ENCODE measurements around the gene ATP11B.

ATP11B gene

DNA sequence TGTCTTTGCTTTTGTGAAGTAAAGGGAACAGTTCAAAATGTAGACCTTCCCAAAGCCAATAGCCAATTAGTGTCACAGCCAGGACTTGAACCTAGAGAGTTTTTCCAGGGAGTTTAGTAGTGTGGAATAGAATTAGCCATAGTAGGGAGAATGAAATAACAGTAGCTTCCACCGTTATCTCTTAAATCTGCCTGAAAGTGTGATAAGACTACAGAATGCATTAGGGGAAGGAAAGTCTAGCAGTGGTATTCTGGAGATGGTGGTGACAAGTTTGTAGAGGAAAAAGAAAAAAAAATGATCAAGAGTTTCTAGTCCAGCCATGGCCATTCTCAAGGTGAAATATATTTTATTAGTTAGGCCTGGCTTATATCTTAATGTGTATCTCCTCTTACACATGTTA is 13.8 kb downstream of the ATP11B start:
- peaks cover 4% of the 10 kb centered on the region; the same call in 1 of the 2 replicates for H3K36me3 ChIP-seq (ENCODE audit: low read depth)
- DNase-seq (ENCODE audit: low spot score): no peak
- H3K27me3 ChIP-seq (ENCODE audit: insufficient read depth, poor library complexity, severe bottlenecking): no peaks in the 10 kb centered on the region
- H3K4me1 ChIP-seq (ENCODE audit: insufficient read depth, poor library complexity, severe bottlenecking): peaks cover 16% of the 10 kb centered on the region
- H3K4me3 ChIP-seq (ENCODE audit: severe bottlenecking): no peak overlapping the region
- TF ChIP-seq, protein P1, sequence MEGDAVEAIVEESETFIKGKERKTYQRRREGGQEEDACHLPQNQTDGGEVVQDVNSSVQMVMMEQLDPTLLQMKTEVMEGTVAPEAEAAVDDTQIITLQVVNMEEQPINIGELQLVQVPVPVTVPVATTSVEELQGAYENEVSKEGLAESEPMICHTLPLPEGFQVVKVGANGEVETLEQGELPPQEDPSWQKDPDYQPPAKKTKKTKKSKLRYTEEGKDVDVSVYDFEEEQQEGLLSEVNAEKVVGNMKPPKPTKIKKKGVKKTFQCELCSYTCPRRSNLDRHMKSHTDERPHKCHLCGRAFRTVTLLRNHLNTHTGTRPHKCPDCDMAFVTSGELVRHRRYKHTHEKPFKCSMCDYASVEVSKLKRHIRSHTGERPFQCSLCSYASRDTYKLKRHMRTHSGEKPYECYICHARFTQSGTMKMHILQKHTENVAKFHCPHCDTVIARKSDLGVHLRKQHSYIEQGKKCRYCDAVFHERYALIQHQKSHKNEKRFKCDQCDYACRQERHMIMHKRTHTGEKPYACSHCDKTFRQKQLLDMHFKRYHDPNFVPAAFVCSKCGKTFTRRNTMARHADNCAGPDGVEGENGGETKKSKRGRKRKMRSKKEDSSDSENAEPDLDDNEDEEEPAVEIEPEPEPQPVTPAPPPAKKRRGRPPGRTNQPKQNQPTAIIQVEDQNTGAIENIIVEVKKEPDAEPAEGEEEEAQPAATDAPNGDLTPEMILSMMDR (IDR thresholded peaks at IDR 0.05; ENCODE audit: poor library complexity, severe bottlenecking): no peak
- no peaks in the 10 kb centered on the region for H3K9me3 ChIP-seq (ENCODE audit: severe bottlenecking)
- no peak overlapping the region for H3K27ac ChIP-seq (ENCODE audit: poor library complexity, severe bottlenecking)
- no peak for ATAC-seq (ENCODE audit: low read depth)

DNA sequence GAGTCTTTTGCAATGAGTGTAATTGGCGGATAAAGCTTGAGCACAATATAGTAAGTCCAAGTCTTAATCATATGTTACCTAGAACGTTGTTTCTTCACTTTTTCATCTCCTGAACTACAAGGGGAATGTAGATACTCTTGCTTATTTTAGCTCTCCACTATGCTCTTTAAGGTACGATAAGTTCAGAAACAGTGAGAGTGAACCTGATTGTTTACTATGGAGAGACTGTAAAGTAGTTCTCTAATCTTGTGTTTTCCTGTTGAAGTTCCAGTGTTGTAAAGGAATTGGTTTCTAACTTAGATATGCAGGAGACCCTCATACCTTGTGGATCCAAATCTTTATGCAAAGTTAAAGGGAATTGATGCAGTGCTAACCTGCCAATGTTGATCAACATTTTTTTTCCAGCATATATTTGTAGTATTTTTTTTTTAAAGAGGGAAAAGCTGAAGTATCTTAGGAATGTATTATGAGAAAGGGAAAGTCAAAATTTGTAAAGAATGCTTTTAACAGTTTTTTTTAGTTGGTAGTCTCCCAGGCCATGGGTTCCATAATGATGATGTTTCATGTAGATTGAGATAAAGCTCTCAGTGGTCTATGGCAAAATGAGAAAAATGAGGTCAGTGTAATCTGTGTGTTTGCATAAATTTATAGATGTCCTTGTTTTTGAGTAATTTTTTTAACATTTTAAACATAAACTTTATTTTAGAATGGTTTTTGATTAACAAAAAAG is 14.9 kb downstream of the ATP11B start:
- Histone ChIP-seq H3K4me3 (ENCODE audit: severe bottlenecking) (no peak overlapping the region), H3K36me3 (ENCODE audit: low read depth) (peaks cover 4% of the 10 kb centered on the region; the same call in 1 of the 2 replicates), H3K27me3 (ENCODE audit: insufficient read depth, poor library complexity, severe bottlenecking) (no peaks in the 10 kb centered on the region), H3K9me3 (ENCODE audit: severe bottlenecking) (no peaks in the 10 kb centered on the region), H3K27ac (ENCODE audit: poor library complexity, severe bottlenecking) (no peak overlapping the region), H3K4me1 (ENCODE audit: insufficient read depth, poor library complexity, severe bottlenecking) (peaks cover 8% of the 10 kb centered on the region)
- DNase-seq (ENCODE audit: low spot score): no peak
- ATAC-seq (ENCODE audit: low read depth): no peak
- TF ChIP-seq, protein P1 (IDR thresholded peaks at IDR 0.05; ENCODE audit: poor library complexity, severe bottlenecking): no peak

DNA sequence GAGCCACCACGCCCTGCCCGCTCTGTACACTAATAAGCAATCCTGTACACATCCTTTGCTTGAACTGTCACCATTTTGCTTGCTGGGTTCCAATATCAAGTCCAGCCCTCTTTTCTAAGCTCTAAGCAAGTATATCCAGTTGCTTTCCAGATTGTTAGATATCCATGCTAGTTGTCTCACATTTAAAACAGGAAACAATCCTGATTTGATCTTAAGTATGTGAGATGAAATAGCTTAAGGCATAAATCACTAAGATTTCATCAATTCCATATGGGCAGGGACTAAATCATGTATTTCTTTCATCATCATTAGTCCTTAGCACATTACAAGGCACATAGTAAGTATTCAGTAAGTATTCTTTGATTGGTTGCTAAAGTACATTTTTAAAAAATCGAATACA is 16.2 kb downstream of the ATP11B start:
- H3K4me3 ChIP-seq (ENCODE audit: severe bottlenecking): no peak overlapping the region
- peaks cover 4% of the 10 kb centered on the region; the same call in 1 of the 2 replicates for H3K36me3 ChIP-seq (ENCODE audit: low read depth)
- TF ChIP-seq, protein P1 (IDR thresholded peaks at IDR 0.05; ENCODE audit: poor library complexity, severe bottlenecking): no peak
- no peaks in the 10 kb centered on the region for H3K27me3 ChIP-seq (ENCODE audit: insufficient read depth, poor library complexity, severe bottlenecking)
- H3K27ac ChIP-seq (ENCODE audit: poor library complexity, severe bottlenecking): no peak overlapping the region
- DNase-seq (ENCODE audit: low spot score) (no peak), ATAC-seq (ENCODE audit: low read depth) (no peak)
- no peaks in the 10 kb centered on the region for H3K9me3 ChIP-seq (ENCODE audit: severe bottlenecking)
- H3K4me1 ChIP-seq (ENCODE audit: insufficient read depth, poor library complexity, severe bottlenecking): no peaks in the 10 kb centered on the region

DNA sequence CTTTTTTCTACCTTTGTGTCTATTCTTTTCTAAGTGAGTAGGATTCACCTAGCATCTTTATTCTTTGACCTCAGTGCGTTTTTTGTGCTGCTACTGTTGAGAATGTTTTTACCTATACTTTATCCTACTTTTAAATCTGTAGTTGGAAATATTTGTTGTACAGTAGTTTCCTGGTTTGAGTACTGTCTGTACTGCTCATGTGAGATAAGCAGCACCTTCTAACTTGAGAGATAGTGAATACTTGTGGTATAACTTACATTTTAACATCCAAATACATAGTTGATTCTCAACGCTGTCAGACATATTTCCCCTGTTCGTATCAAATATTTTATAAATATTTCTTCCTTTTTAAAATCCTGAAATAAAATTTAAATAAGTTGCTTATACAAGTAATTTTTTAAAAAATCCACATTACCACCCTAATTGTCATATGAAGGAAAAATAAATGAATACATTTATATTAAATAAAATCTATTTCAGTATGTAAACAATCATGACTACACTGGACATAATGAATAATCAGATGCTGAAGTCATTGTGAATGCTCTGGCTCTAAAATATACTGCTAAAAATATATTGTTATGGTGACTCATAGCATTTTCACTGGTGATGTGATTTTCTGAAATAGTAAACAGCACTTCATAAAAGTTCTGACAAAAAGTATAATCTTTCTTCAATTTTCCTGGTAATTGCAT is 17.4 kb downstream of the ATP11B start:
- Histone ChIP-seq H3K4me1 (ENCODE audit: insufficient read depth, poor library complexity, severe bottlenecking) (no peaks in the 10 kb centered on the region), H3K9me3 (ENCODE audit: severe bottlenecking) (no peaks in the 10 kb centered on the region), H3K4me3 (ENCODE audit: severe bottlenecking) (no peak overlapping the region), H3K27ac (ENCODE audit: poor library complexity, severe bottlenecking) (no peak overlapping the region), H3K27me3 (ENCODE audit: insufficient read depth, poor library complexity, severe bottlenecking) (no peaks in the 10 kb centered on the region), H3K36me3 (ENCODE audit: low read depth) (peaks cover 4% of the 10 kb centered on the region; the same call in 1 of the 2 replicates)
- DNase-seq (ENCODE audit: low spot score) (no peak), ATAC-seq (ENCODE audit: low read depth) (no peak)
- TF ChIP-seq, protein P1 (IDR thresholded peaks at IDR 0.05; ENCODE audit: poor library complexity, severe bottlenecking): no peak

DNA sequence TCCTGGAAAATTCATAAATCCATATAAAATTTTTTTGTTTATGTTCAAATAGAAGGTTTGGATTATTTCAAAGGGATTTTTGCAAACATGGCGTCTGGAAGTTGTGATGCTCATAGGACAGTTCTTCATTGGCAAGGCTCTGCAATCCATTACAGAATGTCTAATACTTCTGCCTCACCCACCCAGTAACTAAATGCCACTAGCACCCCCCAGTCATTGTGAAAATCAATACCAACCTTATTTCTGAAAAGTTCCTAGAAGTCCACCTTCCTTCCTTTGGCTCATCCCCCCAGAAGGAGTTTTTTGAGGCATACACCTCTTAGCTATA is 17.9 kb downstream of the ATP11B start:
- Histone ChIP-seq H3K27me3 (ENCODE audit: insufficient read depth, poor library complexity, severe bottlenecking) (no peaks in the 10 kb centered on the region), H3K36me3 (ENCODE audit: low read depth) (peaks cover 4% of the 10 kb centered on the region; the same call in 1 of the 2 replicates), H3K4me3 (ENCODE audit: severe bottlenecking) (no peak overlapping the region), H3K4me1 (ENCODE audit: insufficient read depth, poor library complexity, severe bottlenecking) (no peaks in the 10 kb centered on the region), H3K9me3 (ENCODE audit: severe bottlenecking) (no peaks in the 10 kb centered on the region), H3K27ac (ENCODE audit: poor library complexity, severe bottlenecking) (no peak overlapping the region)
- no peak for DNase-seq (ENCODE audit: low spot score)
- no peak for ATAC-seq (ENCODE audit: low read depth)
- TF ChIP-seq, protein P1 (IDR thresholded peaks at IDR 0.05; ENCODE audit: poor library complexity, severe bottlenecking): no peak

All from RWPE2 (cell line).